GM10266 (cell line): ENCODE data around the gene F13A1.

Experiments
- DNase-seq: peaks from one replicate; pipeline ENCODE4 v3.0.0; 2012; ENCODE audit errors: extremely low spot score
- CTCF ChIP-seq: IDR thresholded peaks from 2 replicates; pipeline ENCODE4 v1.5.1; 2012; ENCODE audit warnings: mild to moderate bottlenecking, low read depth; ENCODE audit not compliant: control insufficient read depth, insufficient read depth; ENCODE audit errors: missing control alignments

Gene F13A1

GRCh38 chr6:6177754-6178153 is 142.7 kb downstream of the F13A1 start:
- DNase-seq: no peak
- no peak for TF ChIP-seq CTCF

GRCh38 chr6:6176586-6177228 is 143.8 kb downstream of the F13A1 start:
- TF ChIP-seq CTCF: no peak

GRCh38 chr6:6176127-6176526 is 144.3 kb downstream of the F13A1 start:
- no peak for DNase-seq
- no peak for TF ChIP-seq CTCF

More at GRCh38 chr6:6176586-6177228, 143.8 kb downstream of the F13A1 start:
- DNase-seq: no peak

- no peak for TF ChIP-seq CTCF
- no peak for DNase-seq
Observed at GRCh38 chr6:6169141-6169540, 151.3 kb downstream of the F13A1 start.

GRCh38 chr6:6166064-6166463 is 154.4 kb downstream of the F13A1 start:
- no peak for DNase-seq
- no peak for TF ChIP-seq CTCF

GRCh38 chr6:6164367-6164766 is 156.1 kb downstream of the F13A1 start:
- no peak for DNase-seq
- no peak for TF ChIP-seq CTCF

- no peak for DNase-seq
- no peak for TF ChIP-seq CTCF
Observed at GRCh38 chr6:6154335-6154734, 166.1 kb downstream of the F13A1 start.
